ENCODE data around the gene PCDHGB6.
"Not testable (repeated sequence)": the region's sequence is repeated elsewhere in the genome, so short reads cannot be mapped to it uniquely, and the experiment has no call there.

PCDHGB6 gene

GRCh38 chr5:141384471-141385267 lies 23.2 kb upstream of the PCDHGB6 start:
- Histone ChIP-seq H3K9ac (ENCODE audit: low read length) (no peak overlapping the region), H2BK15ac (ENCODE audit: low read depth, poor library complexity, severe bottlenecking) (no peak overlapping the region), H3K9me3 (ENCODE audit: control insufficient read depth, low read length) (peaks cover 44% of the 10 kb centered on the region), H2BK120ac (ENCODE audit: low read depth, low read length) (no peak overlapping the region), H3K4me1 (ENCODE audit: control insufficient read depth, insufficient read depth, low read depth, low read length) (peaks cover 2% of the 10 kb centered on the region), H2AK5ac (ENCODE audit: low read length, severe bottlenecking) (no peak overlapping the region), H3K27ac (ENCODE audit: low read length, poor library complexity, severe bottlenecking) (no peak overlapping the region), H3K18ac (ENCODE audit: low read depth in 1 of 2, low read length in 2 of 2) (no peak overlapping the region), H3K27me3 (ENCODE audit: control insufficient read depth in 1 of 2, insufficient read depth in 1 of 2, low read length in 2 of 2) (no peaks in the 10 kb centered on the region), H4K8ac (ENCODE audit: low read length) (no peak overlapping the region), H2BK5ac (ENCODE audit: low read depth, low read length, poor library complexity, severe bottlenecking) (no peak overlapping the region), H3K4me2 (ENCODE audit: low read length, poor library complexity, severe bottlenecking) (no peak overlapping the region), H2AFZ (ENCODE audit: low read depth, low read length) (no peak overlapping the region), H3K4ac (ENCODE audit: low read depth in 1 of 2, low read length in 2 of 2) (no peak overlapping the region), H3K4me3 (ENCODE audit: insufficient read depth in 1 of 2, low read depth in 1 of 2, low read length in 2 of 2) (no peak overlapping the region), H3K23ac (ENCODE audit: low read length in 2 of 2) (no peak overlapping the region), H4K91ac (ENCODE audit: low read length) (no peak overlapping the region), H3K14ac (ENCODE audit: low read length in 2 of 2) (no peak overlapping the region), H2BK12ac (ENCODE audit: low read length in 2 of 2) (no peak overlapping the region), H3K36me3 (ENCODE audit: control insufficient read depth in 1 of 2, insufficient read depth in 2 of 2, low read depth in 1 of 2, low read length in 2 of 2) (peaks cover 0 to 8% of the 10 kb centered on the region in 2 experiments), H3K79me1 (replicated peaks; ENCODE audit: low read length, poor library complexity, severe bottlenecking) (peaks cover 7% of the 10 kb centered on the region)
- WGBS, result 92% methylated on average over 40 of the region's 43 CpGs
- DNase-seq, result no peak

- H4K8ac ChIP-seq (ENCODE audit: low read length); H3K4ac ChIP-seq (ENCODE audit: low read depth in 1 of 2, low read length in 2 of 2); H2AK5ac ChIP-seq (ENCODE audit: low read length, severe bottlenecking); H3K23ac ChIP-seq (ENCODE audit: low read length in 2 of 2); H2BK12ac ChIP-seq (ENCODE audit: low read length in 2 of 2); H3K4me1 ChIP-seq (ENCODE audit: control insufficient read depth, insufficient read depth, low read depth, low read length); H2AFZ ChIP-seq (ENCODE audit: low read depth, low read length); H4K91ac ChIP-seq (ENCODE audit: low read length); H2BK120ac ChIP-seq (ENCODE audit: low read depth, low read length); H3K4me2 ChIP-seq (ENCODE audit: low read length, poor library complexity, severe bottlenecking); H3K27me3 ChIP-seq (ENCODE audit: control insufficient read depth in 1 of 2, insufficient read depth in 1 of 2, low read length in 2 of 2); H3K9ac ChIP-seq (ENCODE audit: low read length); H3K18ac ChIP-seq (ENCODE audit: low read depth in 1 of 2, low read length in 2 of 2); H3K14ac ChIP-seq (ENCODE audit: low read length in 2 of 2); H2BK15ac ChIP-seq (ENCODE audit: low read depth, poor library complexity, severe bottlenecking); H2BK5ac ChIP-seq (ENCODE audit: low read depth, low read length, poor library complexity, severe bottlenecking): not testable (repeated sequence)
- Histone ChIP-seq H3K27ac (ENCODE audit: low read length, poor library complexity, severe bottlenecking) (peak within 1 kb of the TSS; percentile 57), H3K36me3 (ENCODE audit: control insufficient read depth in 1 of 2, insufficient read depth in 2 of 2, low read depth in 1 of 2, low read length in 2 of 2) (peaks cover 0 to 14% of the 10 kb centered on the region in 2 experiments), H3K9me3 (ENCODE audit: control insufficient read depth, low read length) (peaks cover 62% of the 10 kb centered on the region), H3K4me3 (ENCODE audit: insufficient read depth in 1 of 2, low read depth in 1 of 2, low read length in 2 of 2) (peak within 1 kb of the TSS; percentile 47 to 62), H3K79me1 (replicated peaks; ENCODE audit: low read length, poor library complexity, severe bottlenecking) (peaks cover 12% of the 10 kb centered on the region)
- DNase-seq, result peak; percentile 74
- 21% methylated on average over 10 of the region's 40 CpGs for WGBS
Measured at GRCh38 chr5:141387557-141388311, 20.1 kb upstream of the PCDHGB6 start, which contains the start of gene PCDHGB4. TSS of gene PCDHGB4 (plus strand) at chr5:141387698. CDS start at chr5:141387885, 187 bp downstream.

GRCh38 chr5:141388661-141389060 lies 19.2 kb upstream of the PCDHGB6 start:
- WGBS, result 97% methylated on average over 7 of the region's 10 CpGs
- no peak overlapping the region for H4K91ac ChIP-seq (ENCODE audit: low read length)
- H2AK5ac ChIP-seq (ENCODE audit: low read length, severe bottlenecking), result no peak overlapping the region
- H3K23ac ChIP-seq (ENCODE audit: low read length in 2 of 2), result no peak overlapping the region
- H3K79me1 ChIP-seq (replicated peaks; ENCODE audit: low read length, poor library complexity, severe bottlenecking), result peaks cover 18% of the 10 kb centered on the region
- no peak overlapping the region for H2BK15ac ChIP-seq (ENCODE audit: low read depth, poor library complexity, severe bottlenecking)
- no peak overlapping the region for H2AFZ ChIP-seq (ENCODE audit: low read depth, low read length)
- no peak overlapping the region for H3K9ac ChIP-seq (ENCODE audit: low read length)
- no peak overlapping the region for H4K8ac ChIP-seq (ENCODE audit: low read length)
- DNase-seq, result no peak
- H2BK120ac ChIP-seq (ENCODE audit: low read depth, low read length), result no peak overlapping the region
- no peak overlapping the region for H3K27ac ChIP-seq (ENCODE audit: low read length, poor library complexity, severe bottlenecking)
- peaks cover 0 to 22% of the 10 kb centered on the region in 2 experiments for H3K36me3 ChIP-seq (ENCODE audit: control insufficient read depth in 1 of 2, insufficient read depth in 2 of 2, low read depth in 1 of 2, low read length in 2 of 2)
- H3K14ac ChIP-seq (ENCODE audit: low read length in 2 of 2), result no peak overlapping the region
- peak overlapping the region in 1 of 2 experiments; percentile 59 for H3K4me3 ChIP-seq (ENCODE audit: insufficient read depth in 1 of 2, low read depth in 1 of 2, low read length in 2 of 2)
- H3K4me2 ChIP-seq (ENCODE audit: low read length, poor library complexity, severe bottlenecking), result no peak overlapping the region
- no peaks in the 10 kb centered on the region for H3K27me3 ChIP-seq (ENCODE audit: control insufficient read depth in 1 of 2, insufficient read depth in 1 of 2, low read length in 2 of 2)
- no peak overlapping the region for H3K18ac ChIP-seq (ENCODE audit: low read depth in 1 of 2, low read length in 2 of 2)
- no peak overlapping the region for H2BK5ac ChIP-seq (ENCODE audit: low read depth, low read length, poor library complexity, severe bottlenecking)
- no peak overlapping the region for H2BK12ac ChIP-seq (ENCODE audit: low read length in 2 of 2)
- H3K4ac ChIP-seq (ENCODE audit: low read depth in 1 of 2, low read length in 2 of 2), result no peak overlapping the region
- peaks cover 63% of the 10 kb centered on the region for H3K9me3 ChIP-seq (ENCODE audit: control insufficient read depth, low read length)
- peaks cover 3% of the 10 kb centered on the region for H3K4me1 ChIP-seq (ENCODE audit: control insufficient read depth, insufficient read depth, low read depth, low read length)
